Spleen (tissue), 11 donors: ENCODE results near the gene PLA2G4D. TPM values are rescaled to one million over a fixed set of nuclear protein-coding genes. Genes with fewer than 3 reads are reported as not detected.

Source experiments
- DNase-seq: peaks from one replicate; pipeline ENCODE4 v3.0.0-alpha.2; 2020
- H3K27ac ChIP-seq, 8 donors: fragments of 200-600 bp; sonication (generic) in 7 of 8; 1 replicate in 4 of 8; 2 replicates in 4 of 8; pipeline versions ENCODE4 v1.5.0 to v1.8.0; 2016 to 2021; ENCODE audit warnings: inconsistent platforms in 4 of 8, mild to moderate bottlenecking in 4 of 8, moderate library complexity in 1 of 8
- H3K27me3 ChIP-seq, 7 donors: fragments of 200-600 bp; sonication (generic) in 6 of 7; replicated peaks in 1 of 7; 1 replicate in 4 of 7; 2 replicates in 3 of 7; pipeline versions ENCODE4 v1.5.0 to v1.8.0; 2016 to 2021; ENCODE audit warnings: inconsistent platforms in 3 of 7, mild to moderate bottlenecking in 1 of 7
- H3K36me3 ChIP-seq, 6 donors: fragments of 200-600 bp; sonication (generic) in 5 of 6; 1 replicate in 4 of 6; 2 replicates in 2 of 6; pipeline versions ENCODE4 v1.5.0 to v1.8.0; 2016 to 2021; ENCODE audit warnings: inconsistent platforms in 2 of 6
- H3K4me1 ChIP-seq, 6 donors: fragments of 200-600 bp; sonication (generic) in 5 of 6; 1 replicate in 3 of 6; 2 replicates in 3 of 6; pipeline versions ENCODE4 v1.5.0 to v1.8.0; 2016 to 2021; ENCODE audit warnings: inconsistent platforms in 3 of 6
- H3K4me3 ChIP-seq, 8 donors: fragments of 200-600 bp; sonication (generic) in 7 of 8; 1 replicate in 4 of 8; 2 replicates in 4 of 8; pipeline versions ENCODE4 v1.5.0 to v1.8.0; 2016 to 2021; ENCODE audit warnings: inconsistent platforms in 4 of 8, mild to moderate bottlenecking in 4 of 8, moderate library complexity in 2 of 8
- H3K9me3 ChIP-seq, 8 donors: fragments of 200-600 bp; sonication (generic) in 7 of 8; 1 replicate in 4 of 8; 2 replicates in 4 of 8; pipeline versions ENCODE4 v1.5.0 to v1.8.0; 2016 to 2021; ENCODE audit warnings: inconsistent platforms in 4 of 8
- POLR2A ChIP-seq, 3 donors: fragments of 450-650 bp; IDR thresholded peaks; one replicate each; pipeline ENCODE4 v1.5.1; 2017; ENCODE audit warnings: antibody characterized with exemption in 3 of 3, mild to moderate bottlenecking in 1 of 3
- POLR2AphosphoS5 ChIP-seq, 3 donors: sonication (generic); formaldehyde crosslinking; IDR thresholded peaks; one replicate each; pipeline ENCODE4 v1.5.1; 2017; ENCODE audit warnings: antibody characterized with exemption in 3 of 3
- WGBS, 5 donors: extraction: QIAGEN DNeasy Blood & Tissue Kit in 3 of 5; methylation state at CpG; one replicate each; pipeline versions ENCODE4 v1.1.5 to v1.1.7; 2013 to 2018; 5-methylcytosine and 5-hydroxymethylcytosine counted together
- intact Hi-C: fragments of 100-400 bp; cut with DNase I; formaldehyde crosslinking; loops from one replicate; pipeline ENCODE4 v1.15.0; 2023; ENCODE audit warnings: low total_unique reads
- polyA plus RNA-seq, 3 donors: library from polyadenylated mRNA; stranded (reverse); fragments of 200-250 nt; gene quantifications; one replicate each; pipeline ENCODE4 v1.2.1, GENCODE V29; 2013
- total RNA-seq, 7 donors: library from RNA; depleted of rRNA in 3 of 7; stranded (reverse); fragments of >200 nt in 3 of 7; fragmentation: NEBNext Ultra II Directional in 4 of 7; extraction: Animal tissue kit (Norgen Biotek cat#: 25700) in 4 of 7; gene quantifications; one replicate each; pipeline versions ENCODE4 v1.1.0 to v1.2.1, GENCODE V29; 2016 to 2021
- TF ChIP-seq, protein P1 (sequence below), 11 experiments: fragments of 200-600 bp in 7 of 11; fragments of 450-650 bp in 4 of 11; sonication (generic) in 4 of 11; IDR thresholded peaks in 8 of 11; conservative IDR thresholded peaks in 3 of 11; 1 replicate in 7 of 11; 2 replicates in 4 of 11; pipeline versions ENCODE4 v1.4.0 to v1.8.0; 2016 to 2021; ENCODE audit warnings: antibody characterized with exemption in 11 of 11, inconsistent platforms in 4 of 11, mild to moderate bottlenecking in 1 of 11
- donor health status: healthy with polysubstance abuse.
- donor health status: DM: no; HTN: no; CAD: no; lungs with moderate emphysema.
- donor health status: DM: no; HTN: no; CAD: no.
- donor health status: Bipolar disorder and iron deficiency.
- donor health status: healthy.
- donor health status: DM: no; HTN: no; CAD: no.
- donor health status: DM: yes; HTN: yes; CAD: no.

The PLA2G4D gene
- total and polyA plus RNA-seq, 10 donors = not detected

DNA sequence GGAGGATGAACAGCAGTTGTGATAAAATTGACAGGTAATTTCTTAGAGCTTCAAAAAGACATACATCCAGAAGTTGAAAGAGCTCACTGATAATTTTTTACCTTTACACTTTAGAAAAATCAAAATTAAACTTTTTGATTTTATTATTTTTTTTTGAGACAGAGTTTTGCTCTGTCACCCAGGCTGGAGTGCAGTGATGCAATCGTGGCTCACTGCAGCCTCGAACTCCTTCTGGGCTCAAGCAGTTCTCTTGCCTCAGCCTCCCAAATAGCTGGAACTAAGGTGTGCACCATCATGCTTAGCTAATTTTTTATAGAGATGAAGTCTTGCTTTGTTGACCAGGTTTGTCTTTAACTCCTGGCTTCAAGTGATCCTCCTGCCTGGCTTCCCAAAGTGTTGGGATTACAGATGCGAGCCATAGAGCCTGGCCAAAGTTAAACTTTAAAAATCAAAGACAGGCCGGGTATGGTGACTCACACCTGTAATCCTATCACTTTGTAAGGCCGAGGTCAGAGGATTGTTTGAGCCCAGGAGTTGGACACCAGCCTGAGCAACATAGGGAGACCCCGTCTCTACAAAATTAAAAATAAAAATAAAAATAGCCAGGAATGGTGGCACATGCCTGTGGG lies 40.4 kb upstream of the PLA2G4D start:
- 82 to 96% (median 87%) methylated on average over 6 of the region's 6 CpGs for WGBS, 5 donors
- intact Hi-C loops = no loop called here
- no peaks in the 10 kb centered on the region for H3K9me3 ChIP-seq
- no peak overlapping the region for H3K4me3 ChIP-seq
- H3K36me3 ChIP-seq = no peaks in the 10 kb centered on the region
- DNase-seq = no peak
- H3K27me3 ChIP-seq = peaks cover 0 to 24% (median 0%) of the 10 kb centered on the region in 7 donors
- H3K4me1 ChIP-seq = no peaks in the 10 kb centered on the region
- H3K27ac ChIP-seq = no peak overlapping the region
- TF ChIP-seq POLR2A (IDR thresholded peaks at IDR 0.05) (no peak), POLR2AphosphoS5 (IDR thresholded peaks at IDR 0.05) (no peak)
- TF ChIP-seq, protein P1, sequence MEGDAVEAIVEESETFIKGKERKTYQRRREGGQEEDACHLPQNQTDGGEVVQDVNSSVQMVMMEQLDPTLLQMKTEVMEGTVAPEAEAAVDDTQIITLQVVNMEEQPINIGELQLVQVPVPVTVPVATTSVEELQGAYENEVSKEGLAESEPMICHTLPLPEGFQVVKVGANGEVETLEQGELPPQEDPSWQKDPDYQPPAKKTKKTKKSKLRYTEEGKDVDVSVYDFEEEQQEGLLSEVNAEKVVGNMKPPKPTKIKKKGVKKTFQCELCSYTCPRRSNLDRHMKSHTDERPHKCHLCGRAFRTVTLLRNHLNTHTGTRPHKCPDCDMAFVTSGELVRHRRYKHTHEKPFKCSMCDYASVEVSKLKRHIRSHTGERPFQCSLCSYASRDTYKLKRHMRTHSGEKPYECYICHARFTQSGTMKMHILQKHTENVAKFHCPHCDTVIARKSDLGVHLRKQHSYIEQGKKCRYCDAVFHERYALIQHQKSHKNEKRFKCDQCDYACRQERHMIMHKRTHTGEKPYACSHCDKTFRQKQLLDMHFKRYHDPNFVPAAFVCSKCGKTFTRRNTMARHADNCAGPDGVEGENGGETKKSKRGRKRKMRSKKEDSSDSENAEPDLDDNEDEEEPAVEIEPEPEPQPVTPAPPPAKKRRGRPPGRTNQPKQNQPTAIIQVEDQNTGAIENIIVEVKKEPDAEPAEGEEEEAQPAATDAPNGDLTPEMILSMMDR (IDR thresholded peaks at IDR 0.05 in 8 of 11, conservative IDR thresholded peaks at IDR 0.05 in 3 of 11) = no peak

DNA sequence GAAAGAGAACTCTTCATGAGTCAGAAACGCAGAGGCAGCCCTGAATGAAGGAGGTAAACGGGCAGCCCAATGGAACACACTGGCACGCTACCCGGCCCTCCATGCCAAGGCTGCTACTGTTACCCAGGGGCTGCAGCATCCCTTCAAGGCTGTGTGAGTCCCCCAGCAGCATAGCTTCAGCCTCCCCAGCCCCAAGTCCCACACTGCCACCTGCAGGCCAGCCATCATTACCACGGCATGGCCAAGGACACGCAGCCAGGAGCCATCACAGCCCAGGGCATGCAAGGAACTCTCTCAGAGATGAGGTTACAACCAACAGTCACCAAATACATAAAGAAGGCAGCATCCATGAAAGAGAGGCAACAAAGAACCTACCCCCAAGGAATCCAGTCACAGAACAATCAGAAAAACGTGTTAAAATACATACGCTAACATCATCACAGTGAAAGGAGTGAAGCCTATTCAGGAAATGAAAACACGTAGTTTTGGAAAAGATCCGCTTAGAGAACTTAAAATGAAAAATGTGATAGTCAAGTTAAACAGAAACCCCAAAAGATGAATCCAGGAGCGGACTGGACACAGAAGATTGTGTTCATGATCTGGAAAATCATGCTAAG lies 39.6 kb upstream of the PLA2G4D start:
- Histone ChIP-seq H3K27me3 (peaks cover 0 to 24% (median 0%) of the 10 kb centered on the region in 7 donors), H3K9me3 (no peaks in the 10 kb centered on the region), H3K27ac (no peak overlapping the region), H3K4me1 (no peaks in the 10 kb centered on the region), H3K4me3 (no peak overlapping the region), H3K36me3 (no peaks in the 10 kb centered on the region)
- TF ChIP-seq POLR2A (IDR thresholded peaks at IDR 0.05) (no peak), POLR2AphosphoS5 (IDR thresholded peaks at IDR 0.05) (no peak)
- TF ChIP-seq, protein P1 (IDR thresholded peaks at IDR 0.05 in 8 of 11, conservative IDR thresholded peaks at IDR 0.05 in 3 of 11) = peak in 8 of 11 experiments; percentile 30 to 65 (median 46)
- no peak for DNase-seq
- 60 to 73% (median 64%) methylated on average over 11 of the region's 11 CpGs for WGBS, 5 donors
- intact Hi-C loops = no loop called here

DNA sequence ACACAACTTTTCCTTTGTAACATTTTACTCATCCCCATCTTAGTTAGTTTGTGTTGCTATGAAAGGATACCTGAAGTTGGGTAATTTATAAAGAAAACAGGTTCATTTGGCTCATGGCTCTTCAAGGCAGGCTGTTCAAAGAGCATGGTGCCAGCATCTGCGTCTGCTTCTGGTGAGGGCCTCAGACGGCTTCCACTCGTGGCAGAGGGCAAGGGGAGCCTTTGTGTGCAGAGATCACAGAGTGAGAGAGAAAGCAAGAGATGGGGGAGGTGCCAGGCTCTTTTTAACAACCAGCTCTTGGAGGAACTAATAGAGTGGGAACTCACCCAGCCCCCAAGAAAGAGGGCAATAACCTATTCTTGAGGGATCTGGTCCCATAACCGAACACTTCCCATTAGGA lies 39.0 kb upstream of the PLA2G4D start:
- H3K4me3 ChIP-seq = no peak overlapping the region
- H3K9me3 ChIP-seq = no peaks in the 10 kb centered on the region
- 66 to 93% (median 88%) methylated on average over 4 of the region's 4 CpGs for WGBS, 5 donors
- H3K27me3 ChIP-seq = peaks cover 0 to 24% (median 0%) of the 10 kb centered on the region in 7 donors
- no peak for TF ChIP-seq POLR2A (IDR thresholded peaks at IDR 0.05)
- TF ChIP-seq POLR2AphosphoS5 (IDR thresholded peaks at IDR 0.05) = no peak
- TF ChIP-seq, protein P1 (IDR thresholded peaks at IDR 0.05 in 8 of 11, conservative IDR thresholded peaks at IDR 0.05 in 3 of 11) = no peak
- H3K27ac ChIP-seq = no peak overlapping the region
- H3K4me1 ChIP-seq = no peaks in the 10 kb centered on the region
- no peak for DNase-seq
- H3K36me3 ChIP-seq = no peaks in the 10 kb centered on the region
- intact Hi-C loops = no loop called here
